ENCODE data around the gene ULK4. TPM values are rescaled to one million over a fixed set of nuclear protein-coding genes. Genes with fewer than 3 reads are reported as not detected.

The ULK4 gene
- total RNA-seq, 1 donor from 2014 or later = 10.2 TPM

- DNase-seq (ENCODE audit: low spot score) = no peak
- no peaks in the 10 kb centered on the region for H3K27me3 Mint-ChIP-seq (ENCODE audit: unreplicated experiment)
- H3K9me3 Mint-ChIP-seq (ENCODE audit: unreplicated experiment) = no peaks in the 10 kb centered on the region
- H3K4me1 Mint-ChIP-seq (ENCODE audit: unreplicated experiment) = no peaks in the 10 kb centered on the region
- no peaks in the 10 kb centered on the region for H3K36me3 Mint-ChIP-seq (ENCODE audit: low read depth, unreplicated experiment)
- no peak overlapping the region for H3K27ac Mint-ChIP-seq (ENCODE audit: unreplicated experiment)
- no peak for TF ChIP-seq CTCF (IDR thresholded peaks at IDR 0.05; ENCODE audit: unreplicated experiment)
- no peak overlapping the region for H3K4me3 Mint-ChIP-seq (ENCODE audit: unreplicated experiment)
These were observed 457.8 kb downstream of the ULK4 start for GRCh38 chr3:41503998-41504623.

GRCh38 chr3:41502481-41502880 is 459.4 kb downstream of the ULK4 start:
- Mint-ChIP-seq H3K4me3 (ENCODE audit: unreplicated experiment) (no peak overlapping the region), H3K9me3 (ENCODE audit: unreplicated experiment) (no peaks in the 10 kb centered on the region), H3K4me1 (ENCODE audit: unreplicated experiment) (no peaks in the 10 kb centered on the region), H3K27ac (ENCODE audit: unreplicated experiment) (no peak overlapping the region), H3K36me3 (ENCODE audit: low read depth, unreplicated experiment) (no peaks in the 10 kb centered on the region), H3K27me3 (ENCODE audit: unreplicated experiment) (no peaks in the 10 kb centered on the region)
- no peak for TF ChIP-seq CTCF (IDR thresholded peaks at IDR 0.05; ENCODE audit: unreplicated experiment)
- no peak for DNase-seq (ENCODE audit: low spot score)

- Mint-ChIP-seq H3K9me3 (ENCODE audit: unreplicated experiment) (no peaks in the 10 kb centered on the region), H3K4me3 (ENCODE audit: unreplicated experiment) (no peak overlapping the region), H3K27me3 (ENCODE audit: unreplicated experiment) (no peaks in the 10 kb centered on the region), H3K4me1 (ENCODE audit: unreplicated experiment) (no peaks in the 10 kb centered on the region), H3K36me3 (ENCODE audit: low read depth, unreplicated experiment) (no peaks in the 10 kb centered on the region), H3K27ac (ENCODE audit: unreplicated experiment) (no peak overlapping the region)
- TF ChIP-seq CTCF (IDR thresholded peaks at IDR 0.05; ENCODE audit: unreplicated experiment) = no peak
- DNase-seq (ENCODE audit: low spot score) = no peak
These were observed 459.9 kb downstream of the ULK4 start for GRCh38 chr3:41502023-41502422.

- Mint-ChIP-seq H3K4me3 (ENCODE audit: unreplicated experiment) (no peak overlapping the region), H3K27me3 (ENCODE audit: unreplicated experiment) (no peaks in the 10 kb centered on the region), H3K4me1 (ENCODE audit: unreplicated experiment) (no peaks in the 10 kb centered on the region), H3K27ac (ENCODE audit: unreplicated experiment) (no peak overlapping the region), H3K9me3 (ENCODE audit: unreplicated experiment) (no peaks in the 10 kb centered on the region), H3K36me3 (ENCODE audit: low read depth, unreplicated experiment) (no peaks in the 10 kb centered on the region)
- no peak for DNase-seq (ENCODE audit: low spot score)
- TF ChIP-seq CTCF (IDR thresholded peaks at IDR 0.05; ENCODE audit: unreplicated experiment) = no peak
These were observed 463.1 kb downstream of the ULK4 start for GRCh38 chr3:41498847-41499246.

- Mint-ChIP-seq H3K27ac (ENCODE audit: unreplicated experiment) (no peak overlapping the region), H3K27me3 (ENCODE audit: unreplicated experiment) (no peaks in the 10 kb centered on the region), H3K4me3 (ENCODE audit: unreplicated experiment) (no peak overlapping the region), H3K36me3 (ENCODE audit: low read depth, unreplicated experiment) (no peaks in the 10 kb centered on the region), H3K9me3 (ENCODE audit: unreplicated experiment) (no peaks in the 10 kb centered on the region), H3K4me1 (ENCODE audit: unreplicated experiment) (peaks cover 2% of the 10 kb centered on the region)
- TF ChIP-seq CTCF (IDR thresholded peaks at IDR 0.05; ENCODE audit: unreplicated experiment) = no peak
- DNase-seq (ENCODE audit: low spot score) = no peak
These were observed 471.5 kb downstream of the ULK4 start for GRCh38 chr3:41490360-41490759.

Measured in endothelial cell (in vitro differentiated cells).